ENCODE measurements around the gene SYT5. TPM values are rescaled to one million over a fixed set of nuclear protein-coding genes. Genes with fewer than 3 reads are reported as not detected.

Gene SYT5
- total and polyA plus RNA-seq, 9 of the 15 experiments (the other 6 are each of a cell fraction or from before 2014, with no cell fraction given): 1.3 to 20.9 (median 8.8) TPM

GRCh38 chr19:55216461-55217198, 36.5 kb upstream of the SYT5 start (continued):
- TF ChIP-seq STAT6 (CRISPR knock-in tag; IDR thresholded peaks at IDR 0.05): no peak
- peak; percentile 99 for TF ChIP-seq XRCC5 (IDR thresholded peaks at IDR 0.05; ENCODE audit: low read depth, low read length)
- TF ChIP-seq POLR2G (IDR thresholded peaks at IDR 0.05; ENCODE audit: low read depth, low read length): peak; percentile 96
- TF ChIP-seq RERE (CRISPR knock-in tag; IDR thresholded peaks at IDR 0.05; ENCODE audit: borderline replicate concordance): peak; percentile 94
- no peak for TF ChIP-seq ZNF146 (CRISPR knock-in tag; IDR thresholded peaks at IDR 0.05; ENCODE audit: unreplicated experiment)
- TF ChIP-seq SMC3 (conservative IDR thresholded peaks at IDR 0.05; ENCODE audit: insufficient read depth, low read depth, low read length): peak; percentile 28; the same call in 1 of the 2 replicates
- peak; percentile 12; the same call in 1 of the 2 replicates for TF ChIP-seq DEAF1 (CRISPR knock-in tag; IDR thresholded peaks at IDR 0.05)
- peak; percentile 95 for TF ChIP-seq C11orf30 (IDR thresholded peaks at IDR 0.05; ENCODE audit: low read depth)
- TF ChIP-seq RCOR1 (IDR thresholded peaks at IDR 0.05; ENCODE audit: borderline replicate concordance in 1 of 2, low read depth in 2 of 2, low read length in 2 of 2): peak; percentile 76 to 95
- no peak for TF ChIP-seq ZZZ3 (IDR thresholded peaks at IDR 0.05)
- TF ChIP-seq FOXK2 (conservative IDR thresholded peaks at IDR 0.05 in 1 of 2, IDR thresholded peaks at IDR 0.05 in 1 of 2; ENCODE audit: low read depth in 2 of 2): peak; percentile 97 to 99
- no peak; the same call in 1 of the 2 replicates for TF ChIP-seq IRF1 (CRISPR knock-in tag; IDR thresholded peaks at IDR 0.05; ENCODE audit: borderline replicate concordance)
- peak; percentile 93 for TF ChIP-seq ELF2 (CRISPR knock-in tag; IDR thresholded peaks at IDR 0.05)
- TF ChIP-seq ZNF384 (IDR thresholded peaks at IDR 0.05; ENCODE audit: low read depth, low read length): no peak; the same call in none of the 2 replicates
- TF ChIP-seq XRCC3 (IDR thresholded peaks at IDR 0.05): no peak
- TF ChIP-seq STAT5B (CRISPR knock-in tag; IDR thresholded peaks at IDR 0.05): no peak
- no peak for TF ChIP-seq ZFP30 (CRISPR knock-in tag; IDR thresholded peaks at IDR 0.05; ENCODE audit: borderline replicate concordance)
